NCI-H446 treated with DMSO at 0.1 percent for 48 hours (cell line): ENCODE results near the gene ETV5.

ENCODE experiments used
- DNase-seq: peaks from one replicate; lab custom pipeline; 2025; lab: John Stamatoyannopoulos, UW

ETV5 gene

GRCh38 chr3:186123012-186123411 is 14.1 kb upstream of the ETV5 start:
- no peak for DNase-seq

GRCh38 chr3:186121968-186122367 is 13.1 kb upstream of the ETV5 start:
- no peak for DNase-seq

GRCh38 chr3:186121278-186121677 is 12.4 kb upstream of the ETV5 start:
- DNase-seq, result no peak

GRCh38 chr3:186119499-186119898 is 10.6 kb upstream of the ETV5 start:
- DNase-seq, result no peak

- no peak for DNase-seq
Observed at GRCh38 chr3:186118692-186119091, 9.8 kb upstream of the ETV5 start.

GRCh38 chr3:186117521-186118134 is 8.7 kb upstream of the ETV5 start:
- no peak for DNase-seq

GRCh38 chr3:186115239-186115996 is 6.5 kb upstream of the ETV5 start:
- no peak for DNase-seq

GRCh38 chr3:186110975-186111974 is 2.4 kb upstream of the ETV5 start:
- no peak for DNase-seq

GRCh38 chr3:186109897-186110803 is 1.3 kb upstream of the ETV5 start:
- no peak for DNase-seq

GRCh38 chr3:186108106-186108940 is 566 bp downstream of the ETV5 start:
- no peak for DNase-seq

GRCh38 chr3:186107215-186108105 is 1.4 kb downstream of the ETV5 start:
- peak; percentile 83 for DNase-seq

GRCh38 chr3:186105543-186105942 is 3.3 kb downstream of the ETV5 start:
- DNase-seq, result no peak

- DNase-seq, result peak; percentile 42
Observed at GRCh38 chr3:186102687-186103086, 6.2 kb downstream of the ETV5 start.

GRCh38 chr3:186100398-186100797 is 8.5 kb downstream of the ETV5 start:
- no peak for DNase-seq

- peak; percentile 95 for DNase-seq
Observed at GRCh38 chr3:186099178-186099577, 9.7 kb downstream of the ETV5 start.

GRCh38 chr3:186098740-186099139 is 10.1 kb downstream of the ETV5 start:
- no peak for DNase-seq

- DNase-seq, result peak; percentile 98
Observed at GRCh38 chr3:186097663-186098451, 11.0 kb downstream of the ETV5 start.

- DNase-seq, result no peak
Observed at GRCh38 chr3:186097317-186097662, 11.6 kb downstream of the ETV5 start.

- no peak for DNase-seq
Observed at GRCh38 chr3:186096290-186096689, 12.6 kb downstream of the ETV5 start.
